PFSK-1 (cell line): Measurements from ENCODE around the gene CCDC177.

ENCODE experiments used
- FOXP2 ChIP-seq: optimal IDR thresholded peaks from 2 replicates; pipeline ENCODE3; 2011; ENCODE audit warnings: borderline replicate concordance, control low read depth, inconsistent platforms; ENCODE audit not compliant: insufficient read depth; ENCODE audit errors: extremely low read length, extremely low read depth
- POLR2AphosphoS5 ChIP-seq: IDR thresholded peaks from 2 replicates; pipeline ENCODE4 v1.6.1; 2012; ENCODE audit warnings: low read depth, mild to moderate bottlenecking, control low read depth, low read length, moderate library complexity
- SIN3A ChIP-seq: IDR thresholded peaks from 2 replicates; pipeline ENCODE4 v1.6.1; 2012; ENCODE audit warnings: mild to moderate bottlenecking, low read length, moderate library complexity, borderline replicate concordance; ENCODE audit not compliant: insufficient read depth
- TAF1 ChIP-seq: IDR thresholded peaks from 2 replicates; pipeline ENCODE4 v1.6.1; 2012; ENCODE audit warnings: low read length, control low read depth, borderline replicate concordance; ENCODE audit not compliant: insufficient read depth
- TF ChIP-seq, protein P1 (sequence below), 2 experiments: IDR thresholded peaks; 2 replicates each; pipeline versions ENCODE4 v1.6.1 to v1.8.0; 2011 to 2012; ENCODE audit warnings: low read depth in 2 of 2, low read length in 2 of 2, control low read depth in 1 of 2, inconsistent platforms in 1 of 2, mild to moderate bottlenecking in 1 of 2, moderate library complexity in 1 of 2; ENCODE audit not compliant: insufficient read depth in 1 of 2

GRCh38 chr14:69529563-69529962 lies 45.1 kb downstream of the CCDC177 start:
- no peak for TF ChIP-seq POLR2AphosphoS5
- TF ChIP-seq, protein P1, sequence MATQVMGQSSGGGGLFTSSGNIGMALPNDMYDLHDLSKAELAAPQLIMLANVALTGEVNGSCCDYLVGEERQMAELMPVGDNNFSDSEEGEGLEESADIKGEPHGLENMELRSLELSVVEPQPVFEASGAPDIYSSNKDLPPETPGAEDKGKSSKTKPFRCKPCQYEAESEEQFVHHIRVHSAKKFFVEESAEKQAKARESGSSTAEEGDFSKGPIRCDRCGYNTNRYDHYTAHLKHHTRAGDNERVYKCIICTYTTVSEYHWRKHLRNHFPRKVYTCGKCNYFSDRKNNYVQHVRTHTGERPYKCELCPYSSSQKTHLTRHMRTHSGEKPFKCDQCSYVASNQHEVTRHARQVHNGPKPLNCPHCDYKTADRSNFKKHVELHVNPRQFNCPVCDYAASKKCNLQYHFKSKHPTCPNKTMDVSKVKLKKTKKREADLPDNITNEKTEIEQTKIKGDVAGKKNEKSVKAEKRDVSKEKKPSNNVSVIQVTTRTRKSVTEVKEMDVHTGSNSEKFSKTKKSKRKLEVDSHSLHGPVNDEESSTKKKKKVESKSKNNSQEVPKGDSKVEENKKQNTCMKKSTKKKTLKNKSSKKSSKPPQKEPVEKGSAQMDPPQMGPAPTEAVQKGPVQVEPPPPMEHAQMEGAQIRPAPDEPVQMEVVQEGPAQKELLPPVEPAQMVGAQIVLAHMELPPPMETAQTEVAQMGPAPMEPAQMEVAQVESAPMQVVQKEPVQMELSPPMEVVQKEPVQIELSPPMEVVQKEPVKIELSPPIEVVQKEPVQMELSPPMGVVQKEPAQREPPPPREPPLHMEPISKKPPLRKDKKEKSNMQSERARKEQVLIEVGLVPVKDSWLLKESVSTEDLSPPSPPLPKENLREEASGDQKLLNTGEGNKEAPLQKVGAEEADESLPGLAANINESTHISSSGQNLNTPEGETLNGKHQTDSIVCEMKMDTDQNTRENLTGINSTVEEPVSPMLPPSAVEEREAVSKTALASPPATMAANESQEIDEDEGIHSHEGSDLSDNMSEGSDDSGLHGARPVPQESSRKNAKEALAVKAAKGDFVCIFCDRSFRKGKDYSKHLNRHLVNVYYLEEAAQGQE (IDR thresholded peaks at IDR 0.05; ENCODE audit: insufficient read depth in 1 of 2, low read depth in 2 of 2, low read length in 2 of 2) = no peak
- TF ChIP-seq SIN3A = no peak
- TF ChIP-seq TAF1 = no peak
- TF ChIP-seq FOXP2 = no peak
